HG03060 (cell line): ENCODE results near the gene CEACAM21.

Experiments used
- ATAC-seq: cut with Tn5 transposase; IDR thresholded peaks from one replicate; pipeline ENCODE4 v1.9.1; 2021; ENCODE audit warnings: low read depth, moderate number of reproducible peaks; ENCODE audit not compliant: unreplicated experiment

CEACAM21 gene

DNA sequence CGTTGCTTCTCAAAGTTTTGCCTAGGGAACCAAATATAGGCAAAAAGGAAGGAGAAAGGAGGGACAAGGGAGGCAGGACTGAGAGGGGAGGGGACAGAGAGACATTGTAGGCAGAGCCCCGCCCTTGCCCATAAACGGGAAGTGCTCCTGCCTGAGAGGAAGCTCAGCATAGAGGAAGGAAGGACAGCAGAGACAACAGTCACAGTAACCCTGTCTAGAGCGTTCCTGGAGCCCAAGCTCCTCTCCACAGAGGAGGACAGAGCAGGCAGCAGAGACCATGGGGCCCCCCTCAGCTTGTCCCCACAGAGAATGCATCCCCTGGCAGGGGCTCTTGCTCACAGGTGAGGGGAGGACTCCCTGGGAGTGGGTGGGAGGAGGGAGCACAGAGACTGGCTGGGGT, at the start of gene CEACAM21:
Gene CEACAM21 (plus strand): TSS at position 169 of the 400 bp plus-strand sequence. CDS start 109 bp downstream, at position 278.
- ATAC-seq = no peak

DNA sequence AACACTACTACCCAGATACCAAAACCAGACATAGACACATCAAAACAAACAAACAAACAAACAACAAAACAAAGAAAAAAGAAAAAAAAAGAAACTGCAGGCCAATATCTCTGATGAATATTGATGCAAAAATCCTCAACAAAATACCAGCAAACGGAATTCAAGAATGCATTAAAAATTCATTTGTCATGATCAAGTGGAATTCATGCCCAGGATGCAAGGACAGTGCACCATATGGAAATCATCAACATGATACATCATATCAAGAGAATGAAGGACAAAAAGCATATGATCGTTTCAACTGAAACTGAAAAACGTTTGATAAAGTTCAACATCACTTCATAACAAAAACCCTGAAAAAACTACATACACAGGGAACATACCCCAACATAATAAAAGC, 48.9 kb upstream of the CEACAM21 start:
- no peak for ATAC-seq

DNA sequence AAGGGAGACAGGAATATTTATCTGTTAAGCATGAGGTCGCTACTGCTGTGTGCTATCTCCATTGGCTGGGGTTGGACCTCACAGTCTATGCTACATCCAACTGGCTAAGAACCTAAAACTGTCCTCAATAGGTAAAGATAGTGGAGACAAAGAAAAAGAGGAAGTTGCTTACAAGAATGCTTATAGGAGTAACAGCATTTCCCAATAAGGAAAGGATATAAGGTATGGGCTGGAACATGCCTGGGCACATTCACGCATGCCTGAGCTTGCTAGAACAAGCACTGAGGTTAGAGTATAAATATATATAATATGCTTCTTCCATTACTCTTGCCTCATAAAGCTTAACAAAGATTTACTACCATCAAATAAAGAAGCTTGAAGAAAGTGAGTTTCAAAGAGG, 47.9 kb upstream of the CEACAM21 start:
- ATAC-seq = no peak

DNA sequence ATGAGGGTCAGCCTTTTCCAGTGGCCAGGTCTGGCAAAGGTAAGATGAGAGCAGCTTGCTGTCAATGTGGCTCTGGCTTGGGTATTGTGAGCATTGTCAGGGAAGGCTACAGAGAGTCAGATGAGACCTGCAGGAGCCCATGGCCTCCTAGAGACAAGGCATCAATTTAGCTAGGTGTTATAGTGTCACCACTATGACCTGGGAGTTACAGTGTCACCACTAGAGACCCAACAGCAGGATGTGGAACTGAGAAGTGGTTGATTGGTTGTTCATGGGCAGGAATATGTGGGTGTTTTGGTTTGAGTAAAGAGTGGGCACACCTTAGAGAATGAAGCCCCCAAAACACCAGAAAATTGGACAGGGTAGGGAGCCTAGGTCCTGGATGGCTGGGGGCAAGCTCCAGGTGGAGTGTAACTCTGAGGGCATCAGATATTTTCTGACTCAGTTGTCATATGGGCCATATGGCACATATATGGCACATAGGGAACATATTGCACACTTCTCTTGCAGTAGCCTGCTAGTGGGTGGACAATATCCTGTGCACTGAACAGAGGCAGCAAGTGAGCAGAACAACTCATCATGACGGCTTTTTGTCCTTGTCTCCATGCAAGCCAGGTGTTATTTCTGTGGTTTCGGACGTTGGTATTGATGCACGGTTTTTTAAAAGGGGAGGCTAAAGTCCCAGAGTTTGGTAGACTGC, 46.3 kb upstream of the CEACAM21 start:
- ATAC-seq = no peak

DNA sequence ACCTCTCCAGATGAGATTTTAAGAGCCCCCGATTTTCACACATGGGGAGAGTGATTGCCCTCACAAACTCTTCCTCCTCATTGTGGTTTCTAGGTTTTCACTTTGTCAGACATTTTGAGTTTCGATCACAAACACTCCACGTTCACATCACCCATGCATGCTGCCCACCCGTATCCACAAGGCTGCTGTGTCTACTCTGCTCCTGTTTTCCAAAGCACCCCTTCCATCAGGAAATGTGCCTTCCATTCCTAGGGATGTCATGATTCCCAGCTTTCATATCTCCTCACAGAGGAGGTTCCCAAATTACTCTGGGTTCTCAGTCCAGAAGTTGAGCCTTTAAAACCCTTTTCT, 45.8 kb upstream of the CEACAM21 start:
- ATAC-seq = no peak

DNA sequence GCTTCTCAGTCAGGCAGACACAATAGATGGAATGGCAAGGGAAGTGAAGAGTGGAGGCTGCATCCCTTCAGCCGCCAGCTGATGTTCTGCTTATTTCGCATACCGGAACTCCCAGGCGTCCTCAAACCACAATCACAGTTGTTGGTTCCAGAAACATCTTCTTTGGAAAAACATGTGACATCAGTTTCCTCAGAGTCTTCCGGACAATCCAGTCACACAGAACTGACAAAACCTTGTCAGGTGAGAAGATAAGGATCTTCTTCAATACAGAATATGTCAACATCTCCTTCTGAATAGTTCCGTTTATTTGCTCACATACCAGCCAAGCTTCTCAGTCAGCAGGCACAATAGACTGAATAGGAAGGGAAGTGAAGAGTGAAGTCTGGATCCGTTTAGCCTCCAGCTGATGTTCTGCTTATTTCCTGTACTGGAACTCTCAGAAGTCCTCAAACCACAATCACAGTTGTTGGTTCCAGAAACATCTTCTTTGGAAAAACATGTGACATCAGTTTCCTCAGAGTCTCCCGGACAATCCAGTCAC, 45.1 kb upstream of the CEACAM21 start:
- ATAC-seq = no peak

DNA sequence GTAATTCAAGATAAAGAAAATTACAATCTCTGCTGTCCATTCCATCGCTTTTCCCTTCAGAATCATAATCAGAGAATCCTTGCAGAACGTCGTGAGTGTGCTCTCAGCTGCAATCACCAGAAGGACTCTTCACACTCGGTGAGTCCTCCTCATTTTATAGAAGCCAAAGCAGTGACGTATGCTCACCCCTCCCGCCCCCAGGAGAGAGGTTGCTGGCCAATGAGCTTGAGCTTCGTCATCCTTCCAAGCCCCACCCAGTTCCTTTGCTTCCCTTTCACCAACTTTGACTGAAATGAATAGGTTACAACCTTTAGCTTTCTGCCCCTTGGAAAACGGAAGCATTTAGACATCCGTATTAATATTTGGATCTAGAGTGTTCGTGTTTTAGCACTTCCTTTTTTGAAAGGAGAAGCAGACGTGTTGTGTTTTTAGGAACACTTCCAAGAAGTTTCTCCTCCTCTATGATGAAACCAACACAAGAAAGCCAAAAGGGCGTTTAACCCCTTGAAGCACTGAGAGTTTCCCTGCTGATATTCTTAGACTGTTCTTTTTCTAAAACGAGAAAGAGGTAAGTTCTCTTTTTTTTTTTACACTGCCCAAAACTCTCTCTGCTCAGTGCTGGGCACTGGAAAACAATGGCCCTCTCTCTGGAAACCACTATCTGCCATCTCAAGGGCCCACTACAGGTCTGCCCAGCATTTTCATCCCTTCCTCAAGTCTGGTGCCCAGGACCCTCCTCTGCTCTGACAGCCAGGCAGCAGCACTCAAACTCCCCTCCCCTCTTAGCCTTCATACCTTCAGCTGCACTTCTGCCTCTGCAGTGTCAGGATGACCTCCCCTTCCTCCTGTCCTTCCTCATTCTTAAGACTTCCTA, 44.3 kb upstream of the CEACAM21 start:
- ATAC-seq = no peak

DNA sequence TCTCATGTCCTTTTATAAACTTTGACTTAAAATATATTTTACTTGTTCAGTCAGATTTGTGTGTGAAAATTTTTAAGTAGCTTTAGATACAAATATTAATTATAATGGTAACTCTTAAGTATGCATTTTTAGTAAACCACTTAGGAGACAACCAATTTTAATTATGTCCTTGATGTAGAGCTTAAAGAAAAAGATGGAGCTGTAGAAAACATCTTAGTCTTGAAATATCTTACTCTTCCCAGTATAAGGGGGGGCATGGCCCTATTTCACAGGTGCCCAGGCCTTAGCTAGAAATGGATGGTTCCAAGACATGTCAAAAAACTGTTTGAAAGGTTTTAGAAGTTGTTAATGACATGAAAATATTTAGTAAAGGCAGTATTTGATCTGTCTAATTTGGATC, 43.4 kb upstream of the CEACAM21 start:
- no peak for ATAC-seq

DNA sequence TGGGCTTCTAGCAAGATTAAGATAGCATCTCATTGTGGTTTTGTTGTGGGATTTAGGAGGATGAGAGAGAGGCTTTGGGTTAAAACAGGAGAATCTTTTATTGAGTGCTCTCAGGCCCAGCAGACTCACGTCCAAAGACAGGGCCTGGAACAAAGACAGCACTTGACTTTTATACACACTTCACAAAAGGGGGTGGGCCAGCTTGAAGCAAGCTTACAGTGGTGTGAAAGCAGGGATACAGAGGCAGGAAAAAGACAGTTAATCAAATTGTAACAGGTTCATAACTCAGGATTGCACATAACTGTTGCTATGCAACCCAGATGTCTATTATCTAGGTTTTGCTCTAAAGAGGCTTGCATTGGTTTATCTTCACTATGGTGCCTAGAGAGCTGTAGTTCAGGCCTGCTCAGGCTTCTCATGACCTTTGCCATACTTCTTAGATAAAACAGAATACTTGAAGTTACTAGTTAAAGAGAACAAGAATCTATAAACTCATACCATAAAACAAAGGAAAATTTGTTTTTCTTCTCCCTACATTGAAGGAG, 42.2 kb upstream of the CEACAM21 start:
- ATAC-seq = no peak

DNA sequence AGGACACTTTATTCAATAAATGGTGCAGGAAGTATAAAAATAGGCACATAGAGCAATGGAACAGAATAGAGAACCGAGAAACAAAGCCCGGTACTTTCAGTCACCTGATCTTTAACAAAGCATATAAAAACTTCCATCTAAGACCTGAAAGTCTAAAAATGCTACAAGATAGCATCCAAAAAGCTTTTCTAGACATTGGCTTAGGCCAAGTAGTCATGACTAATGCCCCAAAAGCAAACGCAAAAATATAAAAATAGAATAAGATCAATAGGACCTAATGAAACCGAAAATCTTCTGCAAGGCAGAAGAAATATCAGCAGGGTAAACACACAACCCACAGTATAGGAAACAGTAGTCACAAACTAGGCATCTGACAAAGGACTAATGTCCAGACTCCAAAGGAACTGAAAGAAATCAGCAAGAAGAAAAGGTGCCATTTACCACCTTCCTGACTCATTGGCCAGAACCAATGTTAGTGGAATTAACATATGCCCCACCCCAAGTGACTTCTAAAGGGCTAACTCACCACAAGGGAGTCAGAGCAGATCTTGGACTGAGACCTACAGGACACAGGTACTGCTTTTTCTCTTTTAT, 40.8 kb upstream of the CEACAM21 start:
- ATAC-seq = peak; percentile 77

DNA sequence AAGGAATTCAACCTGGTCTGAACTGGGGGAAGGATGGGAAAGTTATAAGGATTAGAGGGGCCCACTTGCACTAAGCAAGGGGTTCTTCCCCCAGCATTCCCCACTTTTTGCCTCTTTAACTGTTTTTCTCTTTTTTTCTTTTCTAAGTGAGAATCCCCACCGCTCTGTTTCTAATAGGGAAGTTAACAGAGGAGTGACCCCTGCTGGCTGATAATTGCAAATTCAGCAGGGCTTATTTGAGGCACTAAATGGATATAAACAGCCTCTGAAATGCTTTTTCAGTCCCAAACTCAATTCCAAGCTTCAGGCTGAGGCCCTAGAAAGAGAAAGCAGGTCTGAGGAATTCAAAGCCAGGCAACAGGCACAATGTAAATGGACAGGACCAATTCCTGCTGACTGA, 38.2 kb upstream of the CEACAM21 start:
- no peak for ATAC-seq

DNA sequence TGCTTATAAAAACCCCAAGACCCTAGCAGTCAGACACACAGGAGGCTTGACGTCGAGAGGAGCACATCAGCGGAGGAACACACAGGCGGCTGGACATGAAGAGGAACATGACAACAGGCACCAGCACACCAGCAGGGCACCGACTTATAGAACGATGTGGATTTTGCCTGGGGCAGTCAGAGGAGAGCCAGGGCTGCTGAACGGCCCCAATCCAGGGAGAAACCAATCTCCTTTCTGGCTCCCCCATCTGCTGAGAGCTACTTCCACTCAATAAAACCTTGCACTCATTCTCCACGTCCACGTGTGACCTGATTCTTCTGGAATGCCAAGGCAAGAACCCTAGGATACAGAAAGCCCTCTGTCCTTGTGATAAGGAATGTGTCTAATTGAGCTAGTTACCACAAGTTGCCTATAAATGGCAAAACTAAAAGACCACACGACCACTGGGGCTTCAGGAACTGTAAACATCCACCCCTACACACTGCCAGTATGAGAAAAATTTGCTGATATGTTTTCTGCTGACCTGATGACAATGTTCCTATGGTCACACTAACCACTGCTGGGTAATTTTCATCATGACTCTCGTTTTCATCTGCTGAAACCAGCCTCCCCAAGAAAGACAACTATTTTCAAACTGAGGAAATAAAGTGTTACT, 35.8 kb upstream of the CEACAM21 start:
- ATAC-seq = no peak

DNA sequence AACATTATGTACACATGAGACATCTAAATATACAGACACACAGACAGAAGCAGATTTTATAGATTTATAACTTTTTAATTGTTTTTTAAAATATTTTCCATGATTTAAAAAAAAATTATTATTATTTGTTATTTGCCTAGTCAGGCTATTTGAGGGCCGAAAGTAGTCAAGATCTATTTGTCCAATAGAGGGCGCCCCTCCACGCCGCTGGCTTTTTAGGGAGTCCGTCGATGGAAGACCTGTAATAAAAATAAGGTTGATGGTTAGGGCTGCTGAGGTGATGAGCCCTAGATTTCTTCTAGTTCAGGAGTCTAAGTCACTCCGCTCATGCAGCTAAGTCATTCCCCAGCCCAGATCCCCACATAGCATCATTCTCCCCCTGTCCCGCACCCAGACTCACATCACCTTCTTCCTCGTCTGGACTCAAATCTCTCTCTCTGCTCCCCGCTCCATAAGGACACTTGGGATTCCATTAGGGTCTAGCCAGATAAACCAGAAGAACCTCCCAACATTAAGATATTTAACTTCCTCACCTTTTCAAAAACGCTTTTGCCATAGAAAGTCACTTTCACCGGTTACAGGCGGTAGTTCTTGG, 33.9 kb upstream of the CEACAM21 start:
- ATAC-seq = no peak

DNA sequence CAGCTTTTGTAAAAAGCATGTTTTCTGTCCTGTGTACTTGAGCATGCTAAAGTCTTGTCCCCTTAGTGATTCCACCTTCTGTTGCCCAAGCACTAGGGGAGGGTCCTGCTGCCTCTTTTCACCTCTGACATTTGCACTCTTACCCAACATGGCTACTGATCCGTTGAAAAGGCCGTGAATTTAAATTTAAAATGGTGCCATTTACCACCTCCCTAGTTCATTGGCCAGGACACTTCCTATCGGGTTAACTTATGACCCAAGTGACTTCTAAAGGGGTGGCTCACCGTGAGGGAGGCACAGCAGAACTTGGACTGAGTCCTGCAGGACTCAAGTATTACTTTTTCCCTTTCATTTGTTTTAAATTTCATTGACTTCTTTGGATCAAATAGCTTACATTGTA, 33.3 kb upstream of the CEACAM21 start:
- ATAC-seq = no peak

DNA sequence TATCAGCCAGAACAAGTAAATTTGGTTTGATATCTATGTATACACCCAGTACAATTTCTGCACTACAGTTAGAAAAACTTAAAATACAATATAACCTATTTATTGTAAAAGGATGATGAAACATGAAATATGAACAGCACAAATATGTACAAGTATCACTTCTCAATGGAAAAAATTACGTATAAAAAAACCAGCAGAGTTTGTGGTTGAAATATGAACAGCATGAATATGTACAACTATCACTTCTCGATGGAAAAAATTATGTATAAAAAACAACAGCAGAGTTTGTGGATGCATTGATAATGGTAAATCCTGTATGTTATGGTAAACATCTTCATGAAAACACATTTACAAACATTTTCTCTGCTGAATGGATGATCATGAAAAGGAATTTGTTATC, 32.4 kb upstream of the CEACAM21 start:
- no peak for ATAC-seq

DNA sequence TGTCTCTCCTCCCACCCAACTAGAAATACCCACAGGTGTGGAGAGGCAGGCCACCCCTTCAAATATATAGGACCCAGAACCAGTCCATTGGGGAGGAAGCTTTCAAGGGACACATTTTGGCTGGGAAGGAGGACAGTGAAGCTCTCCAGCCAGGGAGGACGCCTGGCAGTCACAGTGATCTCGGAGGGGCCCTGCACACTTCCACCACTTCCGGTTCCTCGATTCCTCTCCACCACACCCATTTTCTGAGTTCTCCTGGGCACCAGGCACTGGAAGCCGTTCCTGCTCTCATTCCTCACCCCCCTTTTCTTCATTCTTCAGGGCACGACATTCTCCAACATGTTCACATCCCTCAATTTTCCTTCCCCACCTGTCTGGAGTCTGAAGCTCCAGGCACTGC, 30.4 kb upstream of the CEACAM21 start:
- no peak for ATAC-seq

DNA sequence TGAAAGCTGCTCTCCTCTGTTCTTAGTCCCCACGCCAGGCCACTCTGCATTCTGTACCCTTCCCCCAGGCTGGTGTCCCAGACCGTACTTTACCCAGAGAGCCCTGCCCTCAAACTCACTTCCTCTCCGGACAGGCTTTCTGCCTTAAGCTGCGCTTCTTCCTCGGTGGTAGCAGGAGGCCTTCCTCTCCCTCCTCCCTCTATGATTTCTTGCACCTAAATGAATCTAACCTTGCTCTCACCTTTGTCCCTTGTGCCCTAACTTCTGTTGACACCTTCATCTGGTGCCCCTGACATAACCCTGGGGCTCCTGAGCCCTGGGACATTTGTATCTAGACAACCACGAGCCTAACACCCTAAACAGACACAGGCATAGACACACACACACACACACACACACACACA, 29.6 kb upstream of the CEACAM21 start:
- no peak for ATAC-seq

DNA sequence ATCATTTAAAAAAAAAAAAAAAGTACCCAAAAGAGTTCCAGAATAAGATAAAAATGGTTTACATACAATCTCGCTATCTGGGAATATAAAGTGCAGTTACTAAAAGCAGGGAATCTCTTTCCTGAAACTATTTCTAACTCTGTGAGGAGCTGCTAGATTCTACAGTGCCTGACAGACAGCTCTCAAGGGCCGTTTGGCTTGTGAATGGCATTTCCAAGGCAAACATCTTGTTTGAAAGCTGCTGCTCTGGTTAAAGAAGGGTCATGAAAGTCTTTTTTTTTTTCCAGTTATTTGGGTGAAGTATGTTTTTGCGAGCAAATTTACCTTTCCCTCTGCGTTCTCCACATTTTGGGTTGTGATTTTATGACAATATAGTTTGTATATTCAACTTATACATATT, 29.0 kb upstream of the CEACAM21 start:
- ATAC-seq = no peak

DNA sequence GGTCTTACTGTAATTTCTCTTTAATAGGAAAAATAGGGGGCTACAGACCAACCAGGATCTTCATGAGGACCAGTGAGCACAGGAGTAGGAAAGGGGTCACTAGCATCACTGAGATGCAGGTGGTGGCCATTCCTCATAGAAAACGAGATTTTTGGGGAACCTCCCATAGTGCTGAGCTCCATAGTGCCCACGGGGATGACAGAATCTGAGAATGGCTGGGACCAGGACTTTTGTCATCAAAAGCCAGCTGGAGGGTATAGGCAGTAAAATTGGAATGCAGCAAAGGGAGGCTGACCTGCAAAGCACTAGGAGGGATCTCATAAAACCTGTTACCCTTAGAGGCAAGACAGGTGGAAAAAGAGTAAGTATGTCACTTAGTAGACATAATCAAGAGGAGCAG, 28.4 kb upstream of the CEACAM21 start:
- ATAC-seq = no peak

DNA sequence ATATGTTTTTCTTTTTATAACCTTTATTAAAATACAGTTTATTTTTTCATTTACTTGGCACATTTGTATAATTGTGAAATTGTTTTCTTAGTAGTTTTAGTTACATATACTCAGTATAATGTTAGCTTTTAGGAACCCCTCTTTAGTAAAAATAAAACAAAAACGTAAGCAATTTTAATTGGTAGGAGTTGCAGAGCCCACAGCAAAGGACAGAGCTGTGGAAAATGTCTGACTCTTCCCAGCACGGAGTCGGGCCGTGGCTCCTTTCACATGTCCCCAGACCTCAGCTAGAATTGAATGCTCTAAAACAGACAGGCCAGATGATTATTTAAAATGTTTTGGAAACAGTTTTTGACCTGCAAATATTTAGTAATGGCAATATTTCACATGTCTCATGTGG, 27.9 kb upstream of the CEACAM21 start:
- ATAC-seq = no peak
